ENCODE data around the gene HSD11B2.

HSD11B2 gene

GRCh38 chr16:67445441-67445912 lies 14.6 kb downstream of the HSD11B2 start:
- peaks cover 72% of the 10 kb centered on the region for H3K36me3 ChIP-seq (ENCODE audit: insufficient read depth, insufficient read length, low read length)
- TF ChIP-seq ZNF274 (IDR thresholded peaks at IDR 0.05; ENCODE audit: low read depth, low read length), result no peak
- TF ChIP-seq YY1 (IDR thresholded peaks at IDR 0.05; ENCODE audit: insufficient read depth, insufficient read length), result no peak
- TF ChIP-seq SUZ12 (IDR thresholded peaks at IDR 0.05; ENCODE audit: extremely low read depth, insufficient read depth, insufficient read length), result no peak

DNA sequence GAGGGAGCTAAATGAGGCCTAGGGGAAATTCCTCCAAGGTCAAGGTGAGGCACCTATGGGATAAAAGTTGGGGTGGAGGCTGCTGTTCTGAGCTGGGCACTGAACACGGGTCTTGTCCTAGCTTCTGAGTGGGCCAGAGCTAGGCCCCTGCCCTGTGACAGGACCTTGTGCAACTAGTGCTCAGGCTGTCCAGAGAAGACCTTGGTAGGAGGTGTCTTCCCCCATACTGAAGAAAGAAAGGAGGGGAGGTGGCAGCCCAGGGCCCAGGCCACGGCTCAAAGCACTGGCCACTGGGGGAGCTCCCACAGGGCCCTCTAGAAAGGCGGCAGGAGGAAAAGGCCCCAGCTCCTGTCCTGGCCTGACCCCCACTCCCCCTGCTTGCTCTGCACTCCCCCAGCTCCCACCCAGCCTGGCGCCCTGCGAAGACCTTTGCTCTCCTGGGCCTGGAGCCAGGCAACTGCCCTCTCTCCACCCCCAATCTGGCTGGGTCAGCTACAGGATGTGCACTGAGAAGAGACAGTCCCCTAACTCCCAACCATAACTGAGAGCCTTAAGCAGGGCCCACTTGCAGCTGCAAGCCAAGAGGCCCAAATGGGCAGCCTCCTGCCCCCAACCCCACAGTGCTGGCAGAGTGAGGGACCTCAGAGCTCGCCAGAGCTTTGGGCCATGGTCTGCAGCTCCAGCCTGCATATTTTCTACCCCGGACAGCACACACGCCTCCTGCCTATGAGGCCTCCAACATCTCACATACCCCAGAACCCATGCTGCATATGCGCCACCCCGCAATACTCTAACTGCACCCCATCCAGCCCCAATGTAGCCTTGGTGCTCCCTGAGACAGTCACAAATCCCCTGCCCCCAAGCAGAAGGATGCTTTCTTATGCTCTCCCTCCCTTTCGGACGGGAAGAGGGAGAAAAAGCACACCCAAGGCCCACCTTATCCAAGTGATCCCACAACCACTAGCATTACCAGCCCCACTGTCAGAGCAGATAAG lies 15.3 kb downstream of the HSD11B2 start:
- H3K9ac ChIP-seq (ENCODE audit: insufficient read length, low read depth), result peak overlapping the region; percentile 15
- H3K36me3 ChIP-seq (ENCODE audit: insufficient read depth, insufficient read length, low read length), result peaks cover 72% of the 10 kb centered on the region
- 0 out of 2 replicates have a peak, but pooled peaks cover 5% of the 10 kb centered on the region for H3K9me3 ChIP-seq (ENCODE audit: insufficient read depth, low read length)
- no peak for TF ChIP-seq SUZ12 (IDR thresholded peaks at IDR 0.05; ENCODE audit: extremely low read depth, insufficient read depth, insufficient read length)
- no peak for TF ChIP-seq ZNF274 (IDR thresholded peaks at IDR 0.05; ENCODE audit: low read depth, low read length)
- TF ChIP-seq YY1 (IDR thresholded peaks at IDR 0.05; ENCODE audit: insufficient read depth, insufficient read length), result no peak
- no peaks in the 10 kb centered on the region for H3K27me3 ChIP-seq (ENCODE audit: insufficient read depth, insufficient read length)
- peaks cover 29% of the 10 kb centered on the region for H3K4me1 ChIP-seq (ENCODE audit: insufficient read depth, insufficient read length)
- DNase-seq (ENCODE audit: low read depth, low spot score), result no peak
- H3K4me3 ChIP-seq (ENCODE audit: insufficient read length, low read depth), result no peak overlapping the region

More at GRCh38 chr16:67445441-67445912, 14.6 kb downstream of the HSD11B2 start:
- no peak overlapping the region for H3K4me3 ChIP-seq (ENCODE audit: insufficient read length, low read depth)
- no peaks in the 10 kb centered on the region for H3K27me3 ChIP-seq (ENCODE audit: insufficient read depth, insufficient read length)
- DNase-seq (ENCODE audit: low read depth, low spot score), result no peak
- no peak overlapping the region for H3K9ac ChIP-seq (ENCODE audit: insufficient read length, low read depth)
- H3K4me1 ChIP-seq (ENCODE audit: insufficient read depth, insufficient read length), result peaks cover 29% of the 10 kb centered on the region
- H3K9me3 ChIP-seq (ENCODE audit: insufficient read depth, low read length), result 0 out of 2 replicates have a peak, but pooled peaks cover 5% of the 10 kb centered on the region

DNA sequence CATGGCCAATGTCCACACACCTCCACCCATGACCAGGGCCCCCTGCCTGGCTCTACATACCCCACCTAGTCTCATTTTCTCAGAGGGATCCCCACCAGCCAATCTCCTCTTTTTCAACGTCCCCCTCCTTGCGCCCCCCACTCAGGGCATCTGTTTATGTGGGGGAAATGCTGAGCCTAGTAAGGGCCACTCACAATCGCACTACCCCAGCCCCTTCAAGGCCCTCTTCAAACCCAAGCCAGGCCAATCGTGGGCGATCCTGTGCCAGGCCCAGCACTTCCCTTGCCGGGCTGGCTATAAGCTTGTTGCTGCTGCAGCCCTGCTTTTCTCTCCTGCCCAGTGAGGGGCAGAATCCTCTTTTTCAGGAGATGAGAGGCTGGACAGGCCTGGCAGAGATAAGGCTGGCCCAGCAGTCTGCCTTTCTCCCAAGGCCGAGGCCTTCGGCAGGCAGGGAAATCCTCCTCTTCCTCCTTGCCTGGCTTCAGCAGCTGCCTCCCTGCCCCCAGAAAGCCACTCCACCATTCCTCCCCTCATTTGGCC lies 16.1 kb downstream of the HSD11B2 start:
- TF ChIP-seq SUZ12 (IDR thresholded peaks at IDR 0.05; ENCODE audit: extremely low read depth, insufficient read depth, insufficient read length) (no peak), ZNF274 (IDR thresholded peaks at IDR 0.05; ENCODE audit: low read depth, low read length) (no peak), YY1 (IDR thresholded peaks at IDR 0.05; ENCODE audit: insufficient read depth, insufficient read length) (no peak)
- H3K36me3 ChIP-seq (ENCODE audit: insufficient read depth, insufficient read length, low read length), result peaks cover 75% of the 10 kb centered on the region
- H3K9me3 ChIP-seq (ENCODE audit: insufficient read depth, low read length), result 0 out of 2 replicates have a peak, but pooled peaks cover 5% of the 10 kb centered on the region
- no peaks in the 10 kb centered on the region for H3K27me3 ChIP-seq (ENCODE audit: insufficient read depth, insufficient read length)
- peak overlapping the region; percentile 15 for H3K9ac ChIP-seq (ENCODE audit: insufficient read length, low read depth)
- no peak for DNase-seq (ENCODE audit: low read depth, low spot score)
- peaks cover 27% of the 10 kb centered on the region for H3K4me1 ChIP-seq (ENCODE audit: insufficient read depth, insufficient read length)
- H3K4me3 ChIP-seq (ENCODE audit: insufficient read length, low read depth), result no peak overlapping the region

- peaks cover 77% of the 10 kb centered on the region for H3K36me3 ChIP-seq (ENCODE audit: insufficient read depth, insufficient read length, low read length)
- no peak for TF ChIP-seq YY1 (IDR thresholded peaks at IDR 0.05; ENCODE audit: insufficient read depth, insufficient read length)
- H3K4me1 ChIP-seq (ENCODE audit: insufficient read depth, insufficient read length), result peaks cover 23% of the 10 kb centered on the region
- H3K9me3 ChIP-seq (ENCODE audit: insufficient read depth, low read length), result 0 out of 2 replicates have a peak, but pooled peaks cover 5% of the 10 kb centered on the region
- no peak overlapping the region for H3K9ac ChIP-seq (ENCODE audit: insufficient read length, low read depth)
- H3K4me3 ChIP-seq (ENCODE audit: insufficient read length, low read depth), result no peak overlapping the region
- peak; percentile 48 for DNase-seq (ENCODE audit: low read depth, low spot score)
- H3K27me3 ChIP-seq (ENCODE audit: insufficient read depth, insufficient read length), result no peaks in the 10 kb centered on the region
These were observed 16.7 kb downstream of the HSD11B2 start for GRCh38 chr16:67447508-67448076.

GRCh38 chr16:67448580-67448979 lies 17.7 kb downstream of the HSD11B2 start:
- Histone ChIP-seq H3K27me3 (ENCODE audit: insufficient read depth, insufficient read length) (no peaks in the 10 kb centered on the region), H3K4me1 (ENCODE audit: insufficient read depth, insufficient read length) (peaks cover 22% of the 10 kb centered on the region), H3K9ac (ENCODE audit: insufficient read length, low read depth) (no peak overlapping the region), H3K9me3 (ENCODE audit: insufficient read depth, low read length) (0 out of 2 replicates have a peak, but pooled peaks cover 5% of the 10 kb centered on the region), H3K36me3 (ENCODE audit: insufficient read depth, insufficient read length, low read length) (peaks cover 80% of the 10 kb centered on the region), H3K4me3 (ENCODE audit: insufficient read length, low read depth) (no peak overlapping the region)
- DNase-seq (ENCODE audit: low read depth, low spot score), result no peak
- TF ChIP-seq SUZ12 (IDR thresholded peaks at IDR 0.05; ENCODE audit: extremely low read depth, insufficient read depth, insufficient read length), result no peak
- no peak for TF ChIP-seq ZNF274 (IDR thresholded peaks at IDR 0.05; ENCODE audit: low read depth, low read length)
- TF ChIP-seq YY1 (IDR thresholded peaks at IDR 0.05; ENCODE audit: insufficient read depth, insufficient read length), result no peak

DNA sequence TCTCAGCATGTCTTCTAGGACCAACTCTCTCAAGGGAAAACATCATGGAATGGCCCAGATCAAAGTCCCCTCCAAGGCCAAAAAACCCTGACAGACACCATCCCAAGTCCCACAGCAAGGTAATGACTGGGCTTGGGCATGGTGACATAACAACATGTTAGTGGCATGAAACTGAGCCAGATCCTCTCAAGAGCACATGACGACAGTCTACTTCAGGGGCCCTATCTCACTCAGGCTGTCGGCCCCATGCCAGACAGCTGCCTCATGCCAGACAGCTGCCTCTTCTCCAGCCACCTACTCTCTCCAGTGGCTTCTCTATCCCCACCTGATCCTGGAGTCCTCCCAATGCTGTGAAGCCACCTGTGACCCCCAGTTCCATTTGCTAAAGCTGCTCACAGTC lies 18.4 kb downstream of the HSD11B2 start:
- Histone ChIP-seq H3K9me3 (ENCODE audit: insufficient read depth, low read length) (0 out of 2 replicates have a peak, but pooled peaks cover 5% of the 10 kb centered on the region), H3K4me3 (ENCODE audit: insufficient read length, low read depth) (no peak overlapping the region), H3K4me1 (ENCODE audit: insufficient read depth, insufficient read length) (peaks cover 24% of the 10 kb centered on the region), H3K9ac (ENCODE audit: insufficient read length, low read depth) (no peak overlapping the region), H3K36me3 (ENCODE audit: insufficient read depth, insufficient read length, low read length) (peaks cover 74% of the 10 kb centered on the region), H3K27me3 (ENCODE audit: insufficient read depth, insufficient read length) (no peaks in the 10 kb centered on the region)
- TF ChIP-seq YY1 (IDR thresholded peaks at IDR 0.05; ENCODE audit: insufficient read depth, insufficient read length) (no peak), SUZ12 (IDR thresholded peaks at IDR 0.05; ENCODE audit: extremely low read depth, insufficient read depth, insufficient read length) (no peak), ZNF274 (IDR thresholded peaks at IDR 0.05; ENCODE audit: low read depth, low read length) (no peak)
- DNase-seq (ENCODE audit: low read depth, low spot score), result no peak

Measured in NT2/D1 (cell line).